Suppressor macrophage treated with lipopolysaccharide for 1 hour (primary cell): ENCODE data around the gene NEDD4.
A peak's percentile ranks its signal among the peaks of the same experiment; 100 is the strongest.
"Not testable (repeated sequence)": the region's sequence is repeated elsewhere in the genome, so short reads cannot be mapped to it uniquely, and the experiment has no call there.

Experiments used
- DNase-seq, 3 donors: peaks; one replicate each; pipeline ENCODE4 v3.0.0-alpha.2; 2020 to 2022

The NEDD4 gene

DNA sequence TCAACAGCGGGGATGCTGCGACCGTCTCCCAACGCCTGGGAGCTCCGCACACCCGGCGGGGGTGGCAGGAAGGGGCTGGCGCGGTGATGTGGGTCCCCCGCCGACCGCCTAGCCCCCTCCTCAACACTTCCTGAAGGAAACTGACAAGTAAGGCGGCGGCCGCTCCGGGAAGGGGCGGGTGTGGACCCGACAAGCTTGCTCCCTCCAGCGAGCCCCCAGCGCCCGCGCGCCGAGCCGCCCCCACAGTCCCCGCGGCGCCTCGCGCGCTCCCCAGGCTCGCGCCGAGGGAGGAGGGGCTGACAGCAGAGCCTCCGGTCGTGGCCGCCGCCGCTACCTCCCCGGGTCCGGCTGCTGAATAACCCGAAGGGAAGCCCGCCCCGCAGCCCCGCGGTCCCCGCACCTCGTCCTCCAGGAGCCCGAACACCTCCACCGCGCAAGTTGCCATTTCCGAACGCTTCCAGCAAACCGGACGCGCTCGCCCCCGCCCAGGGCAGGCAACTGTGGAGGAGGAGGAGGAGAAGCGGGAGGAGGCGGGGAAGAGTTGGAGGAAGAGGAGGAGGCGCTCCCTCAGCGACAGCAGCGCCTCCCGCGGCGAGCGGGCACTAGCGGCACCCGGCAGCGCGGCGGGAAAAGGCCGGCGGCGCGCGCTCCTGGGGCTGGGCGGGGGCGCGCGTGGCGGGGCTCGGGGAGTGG is at the start of gene NEDD4:
NEDD4 (minus strand) TSS at position 502 of the 693 bp plus-strand sequence; CDS start at position 445, 57 bp downstream.
- DNase-seq, result peak; percentile 83 to 92 (median 86)

DNA sequence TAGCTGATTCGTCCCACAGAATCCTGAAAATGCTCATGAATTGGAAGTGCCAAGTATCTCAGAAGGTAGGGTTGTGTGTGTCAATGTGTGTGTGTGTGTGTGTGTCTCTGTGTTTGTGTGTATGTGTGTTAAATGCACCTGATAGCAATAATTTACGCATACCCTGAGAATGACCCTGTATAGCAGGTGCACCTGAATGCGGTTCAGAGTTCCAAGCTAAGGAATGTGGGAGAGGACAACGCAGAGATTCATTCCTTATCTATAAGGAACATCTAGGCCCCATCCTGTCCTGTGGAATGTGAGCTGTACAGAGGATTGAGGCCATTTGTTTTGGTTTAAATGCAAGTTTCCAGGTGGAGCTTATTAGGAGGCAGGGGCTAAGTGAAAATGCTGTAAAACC is 49.1 kb upstream of the NEDD4 start:
- no peak for DNase-seq

DNA sequence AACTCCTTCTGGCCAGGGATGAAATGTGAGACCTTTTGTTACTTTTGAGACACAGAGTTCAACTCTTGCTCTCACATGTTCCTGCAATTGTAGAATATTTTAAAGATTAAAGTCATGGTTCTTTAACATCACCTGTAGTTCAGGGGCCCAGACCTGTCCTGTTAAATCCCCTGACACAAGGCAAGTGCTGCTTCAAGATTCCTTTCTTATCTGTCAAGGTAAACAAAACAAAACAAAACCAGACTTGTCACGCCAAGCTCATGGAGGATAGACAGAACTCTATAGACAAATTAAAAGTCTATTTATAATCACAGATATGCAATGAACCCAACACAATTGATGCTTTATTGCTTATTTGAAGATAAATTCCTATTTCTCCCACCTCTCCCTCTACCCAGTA is 48.6 kb upstream of the NEDD4 start:
- no peak for DNase-seq

DNA sequence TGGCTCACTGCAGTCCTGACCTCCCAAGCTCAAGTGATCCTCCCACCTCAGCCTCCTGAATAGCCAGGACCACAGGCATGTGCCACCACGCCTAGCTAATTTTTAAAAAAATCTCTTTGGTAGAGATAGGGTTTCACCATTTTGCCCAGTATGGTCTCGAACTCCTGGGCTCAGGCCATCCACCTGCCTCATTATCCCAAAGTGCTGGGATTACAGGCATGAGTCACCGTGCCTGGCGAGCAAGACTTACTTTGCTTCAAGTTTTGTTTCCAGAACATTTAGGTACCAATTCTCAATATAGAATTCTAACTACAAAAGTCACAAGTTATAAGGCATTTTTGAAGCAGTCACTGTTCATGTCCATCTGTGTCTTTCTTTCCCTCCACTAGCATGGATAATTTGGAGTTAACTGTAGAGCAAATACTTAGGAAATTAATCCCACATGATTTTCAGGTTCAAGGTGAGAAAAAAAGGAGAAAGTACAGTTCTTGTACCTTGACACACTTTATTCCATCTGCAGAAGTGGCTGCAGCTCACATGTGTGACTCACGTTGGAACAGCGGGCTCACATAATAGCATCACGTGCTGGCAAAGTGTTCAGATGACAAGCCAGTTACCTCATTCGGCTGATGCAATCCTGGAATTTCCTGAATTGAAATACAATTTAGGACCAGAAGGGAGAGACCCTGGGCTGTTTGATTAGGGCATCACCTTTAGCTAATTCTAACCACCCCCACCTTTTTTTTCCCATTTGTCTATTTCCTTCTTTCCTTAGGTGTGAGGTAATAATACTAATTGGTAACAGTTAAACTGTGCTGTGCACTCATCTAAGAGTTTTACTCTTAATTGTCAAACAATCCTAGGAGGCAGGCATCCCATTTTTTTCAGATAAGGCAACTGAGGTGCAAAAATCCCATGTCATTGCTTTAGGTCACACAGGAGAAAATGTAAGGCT is 46.9 kb upstream of the NEDD4 start:
- peak; percentile 83 to 93 (median 86) for DNase-seq

DNA sequence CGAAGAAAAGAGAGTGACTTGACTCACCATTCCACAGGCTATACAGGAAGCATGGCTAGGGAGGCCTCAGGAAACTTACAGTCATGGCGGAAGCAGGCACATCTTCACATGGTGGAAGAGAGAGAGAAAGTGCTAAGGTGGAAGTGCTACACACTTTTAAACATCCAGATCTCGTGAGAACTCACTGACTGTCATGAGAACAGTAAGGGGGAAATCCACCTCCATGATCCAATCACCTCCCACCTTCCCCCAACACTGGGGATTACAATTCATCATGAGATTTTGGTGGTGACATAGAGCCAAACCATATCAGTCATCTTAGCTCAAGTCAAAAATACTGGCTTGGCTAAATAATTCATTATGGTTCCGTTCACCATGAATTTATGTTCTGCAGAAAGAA is 45.3 kb upstream of the NEDD4 start:
- DNase-seq, result peak; percentile 45 to 76 (median 50)

DNA sequence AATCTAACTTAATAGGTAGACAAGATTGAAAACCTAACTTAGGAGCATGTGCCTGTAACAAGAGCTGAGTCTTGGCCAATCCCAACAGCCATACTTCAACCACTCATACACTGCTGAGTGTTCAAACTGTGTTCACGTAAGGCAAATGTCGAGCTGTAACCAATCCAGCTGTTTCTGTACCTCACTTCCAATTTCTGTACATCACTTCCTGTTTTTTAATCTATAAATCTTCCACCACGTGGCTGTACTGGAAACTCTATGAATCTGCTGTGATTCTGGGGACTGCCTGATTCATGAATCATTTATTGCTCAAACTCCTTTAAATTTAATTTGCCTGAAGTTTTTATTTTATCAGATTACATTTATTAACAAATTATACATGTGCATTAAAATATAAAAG is 44.6 kb upstream of the NEDD4 start:
- DNase-seq, result peak; percentile 67 to 92 (median 82)

DNA sequence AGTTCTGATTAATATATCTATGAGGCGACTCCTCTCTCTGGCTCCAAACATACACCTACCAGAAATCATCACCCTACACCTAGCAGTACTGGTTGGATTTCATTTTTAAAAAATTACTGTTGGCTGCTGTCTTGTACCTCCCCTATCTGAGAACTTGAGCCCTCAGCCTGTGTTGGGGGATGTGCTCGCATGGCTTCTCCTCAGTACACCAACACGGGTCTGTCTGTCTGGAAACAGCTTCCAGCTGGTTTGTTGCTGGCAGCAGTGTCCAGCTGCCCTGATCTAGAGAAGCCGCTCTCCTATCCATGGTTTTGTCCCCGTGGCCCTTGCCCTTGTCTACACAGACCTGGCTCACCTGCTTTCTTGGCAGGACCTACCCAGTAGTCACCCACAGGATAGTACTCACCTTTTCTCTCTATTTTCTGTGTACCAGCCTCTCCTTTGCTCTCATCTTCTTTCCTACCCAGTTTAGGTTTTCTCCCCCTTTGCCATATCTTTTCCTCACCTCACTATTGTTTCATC is 43.2 kb upstream of the NEDD4 start:
- no peak for DNase-seq

DNA sequence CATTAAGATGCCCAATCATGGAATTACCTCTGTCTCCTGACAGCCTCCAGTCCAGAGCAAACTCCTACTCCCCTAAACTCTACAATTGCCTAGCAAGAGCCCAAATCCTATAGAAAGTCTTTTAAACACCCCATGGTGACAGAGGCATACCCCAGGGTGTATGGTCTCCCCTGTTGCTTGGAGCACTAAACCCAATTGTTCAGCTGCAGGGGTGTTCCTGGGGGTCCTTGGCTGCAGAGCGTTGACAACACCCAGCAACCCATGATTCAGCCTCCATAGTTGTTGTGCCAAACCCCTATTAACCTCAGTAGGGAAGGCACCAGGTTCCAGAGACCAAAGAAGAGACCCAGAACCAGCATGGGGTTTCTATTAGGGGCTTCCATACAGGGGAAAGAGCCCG is 41.8 kb upstream of the NEDD4 start:
- DNase-seq, result no peak

DNA sequence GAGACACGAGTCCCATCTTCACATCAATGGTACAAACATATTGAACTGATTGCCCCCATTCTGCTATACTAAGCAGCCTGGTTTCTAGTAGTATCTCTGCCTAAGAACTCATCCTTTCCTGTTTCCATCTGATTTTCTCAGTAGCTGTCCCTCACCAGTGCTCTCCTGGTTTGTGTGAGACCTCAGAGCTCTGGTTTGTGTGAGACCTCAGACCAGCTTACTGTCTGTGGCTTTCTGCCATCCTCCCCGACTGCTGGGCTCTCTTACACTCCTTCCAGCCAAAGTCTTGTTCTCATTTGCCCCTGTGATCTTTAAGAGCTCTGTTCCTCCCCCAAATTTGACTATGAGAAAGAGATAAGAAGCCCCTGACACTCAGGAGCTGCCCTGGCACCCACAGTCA is 41.1 kb upstream of the NEDD4 start:
- DNase-seq, result no peak

DNA sequence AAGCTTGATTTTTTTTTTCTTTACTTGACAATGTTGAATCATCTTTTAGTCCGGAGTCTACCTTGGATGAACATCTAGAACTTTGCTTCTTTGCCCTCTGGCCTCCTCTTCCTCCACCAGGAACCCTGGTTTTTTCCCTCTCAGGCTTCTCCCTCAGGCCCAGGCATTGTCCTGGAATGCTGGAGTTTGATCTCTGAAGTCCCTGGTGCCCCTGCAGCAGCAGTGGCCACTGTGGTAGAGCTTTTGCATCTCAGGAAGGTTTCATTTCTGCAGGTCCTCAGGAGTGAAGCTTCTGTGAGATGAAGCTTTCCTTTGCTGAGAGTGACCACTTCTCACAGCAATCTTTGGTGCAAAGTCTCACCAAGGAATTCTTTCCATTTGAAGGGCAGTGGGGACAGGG is 39.0 kb upstream of the NEDD4 start:
- no peak for DNase-seq

DNA sequence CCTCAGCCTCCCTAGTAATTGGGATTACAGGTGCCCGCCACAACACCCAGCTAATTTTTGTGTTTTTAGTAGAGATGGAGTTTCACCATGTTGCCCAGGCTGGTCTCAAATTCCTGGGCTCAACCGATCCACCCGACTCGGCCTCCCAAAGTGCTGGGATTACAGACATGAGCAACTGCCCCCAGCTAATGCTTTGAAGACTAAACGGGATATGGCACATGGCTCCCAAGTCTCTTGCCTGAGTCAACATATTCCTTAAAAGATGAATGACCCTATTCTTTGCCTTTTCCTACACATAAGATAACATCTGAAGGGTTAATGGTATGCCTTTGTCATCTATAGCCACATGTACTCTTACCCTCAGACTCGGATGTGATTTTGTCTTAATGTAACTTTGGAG is 38.4 kb upstream of the NEDD4 start:
- DNase-seq, result no peak

DNA sequence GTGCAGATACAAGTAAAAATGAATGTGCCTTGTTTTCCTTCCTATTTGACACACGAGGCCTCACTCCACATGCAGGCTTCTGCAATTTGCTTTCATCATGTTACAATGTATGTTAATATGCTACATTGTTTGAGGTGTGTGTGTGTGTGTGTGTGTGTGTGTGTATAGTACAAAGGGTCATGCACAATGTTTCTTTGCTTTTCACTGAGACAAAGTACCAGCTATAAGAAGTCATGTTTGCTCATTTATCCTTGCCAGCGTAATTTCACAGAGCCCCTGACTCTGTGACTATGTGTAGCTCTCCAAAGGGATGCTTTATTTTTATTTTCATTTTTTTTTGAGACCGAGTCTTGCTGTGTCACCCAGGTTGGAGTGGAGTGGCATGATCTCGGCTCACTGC is 38.0 kb upstream of the NEDD4 start:
- no peak for DNase-seq

DNA sequence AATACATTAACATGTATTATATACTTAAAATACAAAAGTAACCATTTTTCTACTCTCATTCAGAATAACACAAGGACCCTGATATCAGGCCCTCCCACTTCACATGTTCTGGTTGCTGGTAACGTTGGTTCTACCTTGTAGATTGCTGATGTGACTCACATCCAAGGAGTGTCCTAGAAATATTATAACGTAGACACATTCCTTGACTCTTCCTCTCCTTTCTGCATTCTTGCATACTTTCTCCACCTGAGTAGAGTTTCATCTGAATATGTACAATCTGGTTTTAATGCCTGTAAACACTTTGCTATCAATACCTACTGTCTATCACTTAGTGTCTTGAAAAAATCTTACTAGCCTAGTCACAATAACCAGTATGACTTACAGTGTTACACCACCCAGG is 35.0 kb upstream of the NEDD4 start:
- no peak for DNase-seq

DNA sequence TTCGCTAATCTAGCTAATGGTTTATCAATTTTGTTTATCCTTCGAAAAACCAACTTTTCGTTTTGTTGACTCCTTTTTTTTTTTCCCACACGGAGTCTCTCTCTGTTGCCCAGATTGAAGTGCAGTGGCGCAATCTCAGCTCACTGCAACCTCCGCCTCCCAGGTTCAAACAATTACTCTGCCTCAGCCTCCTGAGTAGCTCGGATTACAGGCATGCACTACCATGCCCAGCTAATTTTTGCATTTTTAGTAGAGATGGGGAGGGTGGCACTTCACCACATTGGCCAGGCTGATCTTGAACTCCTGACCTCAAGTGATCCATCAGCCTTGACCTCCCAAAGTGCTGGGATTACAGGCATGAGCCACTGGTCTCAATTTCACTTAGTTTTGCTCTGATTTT is 29.7 kb upstream of the NEDD4 start:
- DNase-seq, result not testable (repeated sequence)

DNA sequence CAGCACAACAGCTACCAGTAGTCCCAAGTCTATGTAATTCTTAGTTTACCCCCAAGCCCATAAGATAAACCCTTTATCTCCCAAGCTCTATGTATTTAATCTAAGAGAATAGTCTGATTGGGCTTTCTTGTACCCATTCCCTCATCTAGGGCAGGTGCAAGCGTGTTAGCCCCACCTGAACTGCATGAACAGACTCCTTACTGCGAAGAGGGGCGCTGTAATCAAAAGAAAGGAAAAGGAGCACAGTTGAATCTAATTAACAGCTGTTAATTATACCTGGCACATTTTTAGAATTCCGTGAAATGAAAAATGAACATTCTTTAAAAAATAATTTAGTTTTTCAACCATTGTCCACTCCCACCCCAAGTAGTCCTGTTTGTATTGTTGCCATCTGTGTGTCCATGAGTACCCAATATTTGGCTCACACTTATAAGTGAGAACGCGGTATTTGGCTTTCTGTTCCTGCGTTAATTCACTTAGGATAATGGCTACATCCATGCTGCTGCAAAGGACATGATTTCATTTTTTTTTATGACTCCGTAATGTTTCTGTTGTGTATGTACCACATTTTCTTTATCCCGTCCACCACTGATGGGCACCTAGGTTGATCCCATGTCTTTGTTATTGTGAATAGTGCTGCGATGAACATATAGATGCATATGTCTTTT is 26.5 kb upstream of the NEDD4 start:
- DNase-seq, result no peak

DNA sequence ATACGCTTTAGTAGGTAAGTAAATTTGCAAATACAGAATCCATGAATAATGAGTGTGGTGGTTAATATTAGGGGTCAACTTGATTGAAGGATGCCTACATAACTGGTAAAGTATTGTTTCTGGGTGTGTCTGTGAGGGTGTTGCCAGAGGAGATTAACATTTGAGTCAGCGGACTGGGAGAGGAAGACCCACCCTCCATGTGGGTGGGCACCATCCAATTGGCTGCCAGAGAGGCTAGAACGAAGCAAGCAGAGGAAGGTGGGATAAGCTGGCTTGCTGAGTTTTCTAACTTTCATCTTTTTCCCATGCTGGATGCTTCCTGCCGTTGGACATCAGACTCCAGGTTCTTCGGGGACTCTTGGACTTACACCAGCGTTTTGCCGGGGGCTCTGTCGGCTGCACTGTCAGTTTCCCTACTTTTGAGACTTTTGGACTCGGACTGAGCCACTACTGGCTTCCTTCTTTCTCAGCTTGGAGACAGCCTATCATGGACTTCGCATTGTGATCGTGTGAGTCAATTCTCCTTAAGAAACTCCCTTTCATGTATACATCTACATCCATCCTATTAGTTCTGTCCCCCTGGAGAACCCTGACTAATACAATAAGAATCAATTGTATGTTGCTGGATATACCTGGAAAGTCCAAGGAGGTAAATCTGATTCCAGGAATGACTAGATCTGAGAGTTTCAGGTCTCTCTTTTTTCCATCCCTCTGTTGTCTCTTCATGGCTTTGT is 25.8 kb upstream of the NEDD4 start:
- no peak for DNase-seq

DNA sequence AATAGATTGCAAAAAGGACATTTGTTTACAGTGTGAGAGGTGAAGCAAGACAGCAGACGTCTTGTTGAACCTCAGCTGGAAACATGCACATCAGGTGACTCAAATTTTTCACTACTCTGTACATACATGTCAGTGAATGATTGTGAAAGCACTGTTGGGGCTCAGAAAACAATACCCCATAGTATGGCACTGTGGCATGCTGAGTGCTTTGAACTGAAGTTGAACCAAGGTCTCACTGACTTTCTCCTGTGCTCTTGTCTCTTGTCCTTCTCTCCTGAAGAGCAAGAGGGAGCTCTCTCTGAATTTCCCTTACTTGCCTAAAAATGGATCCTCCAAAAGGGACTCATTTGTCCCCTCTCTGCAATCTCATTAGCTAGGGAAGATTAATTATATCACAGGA is 24.5 kb upstream of the NEDD4 start:
- DNase-seq, result no peak

DNA sequence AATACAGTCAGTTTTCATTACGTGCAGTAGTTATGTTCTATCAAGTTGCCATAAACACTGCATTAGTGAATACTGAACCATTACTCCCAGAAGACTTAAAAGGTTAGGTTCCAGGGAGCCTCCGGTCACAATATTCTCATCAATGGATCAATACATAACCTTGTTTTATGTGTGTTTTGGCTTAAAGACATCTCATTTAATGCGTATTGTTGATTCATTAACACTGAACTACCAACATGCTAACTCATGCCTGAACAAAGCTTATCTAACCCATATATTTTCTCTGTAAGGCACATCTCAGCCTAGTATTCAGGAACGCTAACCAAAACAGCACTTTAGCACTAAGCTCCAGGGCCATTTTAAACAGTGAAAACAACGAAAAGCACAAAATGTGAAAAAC is 24.1 kb upstream of the NEDD4 start:
- no peak for DNase-seq

DNA sequence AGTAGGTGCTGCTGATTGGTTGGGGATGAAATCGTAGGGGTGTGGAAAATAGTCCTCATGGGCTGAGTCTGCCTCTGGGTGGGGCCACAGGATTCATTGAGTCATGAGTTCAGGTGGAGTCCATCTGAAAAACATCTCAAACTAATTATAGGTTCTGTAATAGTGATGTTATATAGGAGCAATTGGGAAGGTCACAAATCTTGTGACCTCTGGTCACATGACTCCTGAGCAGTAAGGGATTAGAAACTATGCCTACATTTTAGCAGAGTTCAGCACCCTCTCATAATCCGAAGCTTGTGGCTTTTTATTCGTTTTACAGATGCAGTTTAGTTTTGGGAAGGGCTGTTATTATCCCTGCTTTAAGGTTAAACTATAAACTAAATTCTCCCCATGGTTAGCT is 22.9 kb upstream of the NEDD4 start:
- no peak for DNase-seq

DNA sequence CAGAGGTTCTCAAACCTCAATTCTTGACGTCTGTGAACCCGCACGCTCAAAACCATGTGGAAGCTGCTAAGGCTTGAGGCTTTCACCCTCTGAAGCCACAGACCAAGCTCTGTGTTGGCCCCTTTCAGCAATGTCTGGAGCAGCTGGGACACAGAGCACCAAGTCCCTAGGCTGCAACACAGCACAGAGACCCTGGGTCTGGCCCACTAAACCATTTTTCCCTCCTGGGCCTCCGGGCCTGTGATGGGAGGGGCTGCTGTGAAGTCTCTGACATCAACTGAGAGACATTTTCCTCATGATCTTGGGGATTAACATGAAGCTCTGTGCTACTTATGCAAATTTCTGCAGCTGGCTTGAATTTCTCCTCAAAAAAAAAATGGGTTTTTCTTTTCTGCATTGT is 21.3 kb upstream of the NEDD4 start:
- DNase-seq, result no peak

DNA sequence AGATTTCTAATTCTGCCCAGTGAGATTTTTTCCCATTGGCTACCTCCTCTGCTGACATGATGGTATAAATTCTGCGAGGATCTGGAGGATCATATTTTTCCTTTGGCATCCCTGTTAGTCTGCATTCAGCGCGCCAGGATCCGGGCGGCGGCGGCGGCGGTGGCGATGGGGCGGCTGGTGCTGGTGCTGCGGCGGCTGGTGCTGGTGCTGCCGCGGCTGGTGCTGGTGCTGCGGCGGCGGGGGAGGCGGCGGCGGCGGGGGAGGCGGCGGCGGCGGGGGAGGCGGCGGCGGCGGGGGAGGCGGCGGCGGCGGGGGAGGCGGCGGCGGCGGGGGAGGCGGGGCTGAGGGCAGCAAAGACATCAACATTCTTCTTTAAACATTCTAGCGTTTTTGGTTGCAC is 13.6 kb upstream of the NEDD4 start:
- peak in 1 of 3 donors; percentile 8 for DNase-seq

DNA sequence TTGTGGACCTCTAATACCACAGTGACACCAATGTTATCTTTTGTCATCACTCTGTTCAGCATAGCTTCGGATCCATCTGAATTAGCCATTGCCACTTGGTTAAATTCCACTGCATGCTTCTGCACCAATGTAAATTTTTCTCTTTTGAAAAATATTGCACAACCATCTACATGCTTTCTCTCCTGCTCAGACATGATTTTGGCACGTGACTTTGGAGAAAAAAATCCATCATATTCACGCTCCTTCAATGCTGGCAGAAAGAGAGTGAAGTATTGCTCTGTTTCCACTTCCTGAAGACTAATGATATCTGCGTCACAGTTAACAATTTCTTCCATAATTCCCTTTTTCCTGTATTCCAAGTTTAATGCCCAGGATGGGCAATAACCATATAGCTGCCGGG is 13.0 kb upstream of the NEDD4 start:
- DNase-seq, result not testable (repeated sequence)

DNA sequence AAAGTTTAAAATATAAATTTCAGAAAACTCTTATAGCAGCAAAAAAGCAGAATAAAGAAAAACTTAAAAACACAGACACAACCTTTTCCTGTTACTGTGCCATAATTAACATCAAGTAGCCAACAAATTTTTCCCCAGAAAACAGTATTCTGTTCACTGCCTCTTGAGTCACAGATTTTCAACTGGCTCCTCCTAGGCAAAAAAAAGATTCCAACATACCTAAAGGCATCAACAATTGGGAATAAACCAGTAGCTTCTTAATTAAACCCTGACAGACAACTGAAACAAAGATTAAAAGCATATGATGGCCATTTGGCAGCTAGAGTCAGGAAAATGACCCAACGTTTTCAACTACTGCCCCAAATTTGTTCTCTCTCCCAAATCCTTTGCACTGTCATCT is 10.9 kb upstream of the NEDD4 start:
- not testable (repeated sequence) for DNase-seq
